ENCODE data around the gene NPW. TPM values are rescaled to one million over a fixed set of nuclear protein-coding genes. Genes with fewer than 3 reads are reported as not detected.

Gene NPW
- total and polyA plus RNA-seq, 7 donors = 0.14 to 0.66 (median 0.43) TPM; not detected in 4

- H3K4me3 ChIP-seq = no peak overlapping the region
- intact Hi-C loops (cut with DNase I) = no loop called here
- no peaks in the 10 kb centered on the region for H3K9me3 ChIP-seq
- WGBS, 3 donors = 92 to 95% (median 95%) methylated on average over 17 to 18 of the region's 18 CpGs
- H3K27ac ChIP-seq = no peak overlapping the region
- DNase-seq = no peak
- ATAC-seq = no peak
- no peaks in the 10 kb centered on the region for H3K27me3 ChIP-seq (ENCODE audit: insufficient read depth in 3 of 3, low read length in 2 of 3)
- peaks cover 8 to 53% of the 10 kb centered on the region in 2 donors for H3K36me3 ChIP-seq (ENCODE audit: insufficient read depth in 1 of 2, low read depth in 1 of 2)
- peaks cover 21% of the 10 kb centered on the region for H3K4me1 ChIP-seq
- no peak for TF ChIP-seq CTCF (IDR thresholded peaks at IDR 0.05)
Observed at GRCh38 chr16:1977875-1978268, 41.7 kb upstream of the NPW start.

- DNase-seq (no peak), ATAC-seq (no peak)
- no peak for TF ChIP-seq CTCF (IDR thresholded peaks at IDR 0.05)
- Histone ChIP-seq H3K36me3 (ENCODE audit: insufficient read depth in 1 of 2, low read depth in 1 of 2) (peaks cover 8 to 50% of the 10 kb centered on the region in 2 donors), H3K9me3 (no peaks in the 10 kb centered on the region), H3K4me1 (peaks cover 21% of the 10 kb centered on the region), H3K27me3 (ENCODE audit: insufficient read depth in 3 of 3, low read length in 2 of 3) (no peaks in the 10 kb centered on the region), H3K4me3 (no peak overlapping the region), H3K27ac (no peak overlapping the region)
- WGBS, 3 donors = 82 to 84% (median 82%) methylated on average over 32 to 37 of the region's 37 CpGs
- intact Hi-C loops (cut with DNase I) = no loop called here
Observed at GRCh38 chr16:1978476-1979120, 41.0 kb upstream of the NPW start.

DNA sequence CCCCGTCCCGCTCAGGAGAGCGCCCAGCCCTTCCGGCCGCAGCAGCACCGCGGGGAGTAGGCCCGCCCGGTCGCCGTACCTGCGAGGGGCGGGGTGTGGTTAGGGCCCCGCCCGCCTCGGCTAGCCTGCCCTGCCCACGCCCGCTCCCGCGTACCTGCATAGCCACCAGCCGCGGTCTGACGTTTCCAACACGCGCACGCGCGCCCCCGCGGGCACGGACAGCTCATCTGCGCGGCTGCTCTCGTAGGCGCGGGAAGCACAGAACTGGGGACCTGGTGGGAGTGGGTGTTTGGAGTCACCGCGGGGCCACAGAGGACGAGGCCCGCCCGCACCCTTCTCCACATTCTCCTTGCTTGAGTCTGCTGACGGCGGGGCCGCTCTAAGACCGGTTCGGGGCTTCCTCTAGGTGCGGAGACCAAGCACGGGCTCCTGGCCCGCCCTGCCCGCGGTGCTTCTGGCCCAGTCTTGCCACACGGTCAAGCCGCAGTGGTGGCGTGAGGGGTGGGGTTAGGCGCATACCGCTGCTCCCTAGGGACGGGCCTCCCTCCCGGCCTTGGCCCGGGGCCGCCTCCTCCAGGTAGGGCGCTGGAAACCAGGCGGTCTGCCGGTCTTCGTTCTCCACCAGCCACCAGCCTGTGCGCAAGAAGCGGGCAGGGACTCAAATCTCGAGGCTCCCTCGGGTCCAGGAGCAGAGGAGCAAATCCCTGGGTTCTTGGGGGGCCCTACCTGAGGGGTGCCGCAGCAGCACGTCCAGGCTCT is 40.1 kb upstream of the NPW start:
- TF ChIP-seq CTCF (IDR thresholded peaks at IDR 0.05) = no peak
- no peak for DNase-seq
- peaks cover 8 to 48% of the 10 kb centered on the region in 2 donors for H3K36me3 ChIP-seq (ENCODE audit: insufficient read depth in 1 of 2, low read depth in 1 of 2)
- peaks cover 21% of the 10 kb centered on the region for H3K4me1 ChIP-seq
- ATAC-seq = no peak
- WGBS, 3 donors = 50 to 60% (median 58%) methylated on average over 58 to 70 of the region's 70 CpGs
- H3K9me3 ChIP-seq = no peaks in the 10 kb centered on the region
- intact Hi-C loops (cut with DNase I) = no loop called here
- no peak overlapping the region for H3K27ac ChIP-seq
- no peaks in the 10 kb centered on the region for H3K27me3 ChIP-seq (ENCODE audit: insufficient read depth in 3 of 3, low read length in 2 of 3)
- H3K4me3 ChIP-seq = no peak overlapping the region

DNA sequence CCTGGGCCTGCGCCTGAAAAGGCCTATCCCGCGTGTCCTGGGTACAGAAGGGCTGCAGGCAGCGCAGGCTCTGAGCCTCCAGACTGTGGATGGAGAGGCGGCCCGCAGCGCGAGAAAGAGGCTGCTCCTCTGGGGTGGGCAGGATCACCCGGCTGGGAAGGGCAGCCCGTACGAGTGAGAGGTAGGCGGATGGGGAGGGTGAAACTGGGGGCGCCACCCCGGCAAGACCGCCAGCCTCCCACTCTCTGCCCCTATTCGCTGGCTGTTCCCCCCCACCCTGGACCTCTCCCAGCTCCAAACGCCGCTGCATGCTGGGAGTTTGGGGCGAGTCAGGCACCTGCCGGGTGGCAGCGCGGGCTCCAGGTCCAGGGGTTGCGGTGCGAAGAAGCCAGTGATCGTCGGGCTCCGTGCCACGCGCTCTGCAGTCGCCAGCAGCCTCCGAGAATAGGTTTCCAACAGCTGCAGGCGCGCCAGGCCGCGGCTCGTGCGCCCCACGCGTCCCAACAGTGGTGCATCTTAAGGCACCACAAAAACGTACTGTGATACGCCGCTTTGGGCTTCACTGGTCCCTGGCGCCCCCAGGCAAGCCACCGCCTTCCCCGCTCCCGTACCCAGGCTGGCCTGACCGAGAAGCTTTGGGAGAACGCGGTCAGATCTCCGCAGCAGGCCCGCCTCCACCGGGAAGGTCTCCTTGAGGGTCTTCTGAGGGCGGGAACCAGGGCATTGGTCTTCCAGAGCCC is 39.4 kb upstream of the NPW start:
- no peak overlapping the region for H3K4me3 ChIP-seq
- intact Hi-C loops (cut with DNase I) = no loop called here
- peaks cover 8 to 43% of the 10 kb centered on the region in 2 donors for H3K36me3 ChIP-seq (ENCODE audit: insufficient read depth in 1 of 2, low read depth in 1 of 2)
- peaks cover 29% of the 10 kb centered on the region for H3K4me1 ChIP-seq
- DNase-seq (peak in 1 of 2 donors; percentile 80), ATAC-seq (peak; percentile 14 to 48 (median 43))
- TF ChIP-seq CTCF (IDR thresholded peaks at IDR 0.05) = no peak
- H3K9me3 ChIP-seq = no peaks in the 10 kb centered on the region
- WGBS, 3 donors = 7 to 9% (median 8%) methylated on average over 49 to 53 of the region's 53 CpGs
- H3K27me3 ChIP-seq (ENCODE audit: insufficient read depth in 3 of 3, low read length in 2 of 3) = no peaks in the 10 kb centered on the region
- H3K27ac ChIP-seq = no peak overlapping the region
